Measurements from ENCODE around the gene PRLR.

The PRLR gene

DNA sequence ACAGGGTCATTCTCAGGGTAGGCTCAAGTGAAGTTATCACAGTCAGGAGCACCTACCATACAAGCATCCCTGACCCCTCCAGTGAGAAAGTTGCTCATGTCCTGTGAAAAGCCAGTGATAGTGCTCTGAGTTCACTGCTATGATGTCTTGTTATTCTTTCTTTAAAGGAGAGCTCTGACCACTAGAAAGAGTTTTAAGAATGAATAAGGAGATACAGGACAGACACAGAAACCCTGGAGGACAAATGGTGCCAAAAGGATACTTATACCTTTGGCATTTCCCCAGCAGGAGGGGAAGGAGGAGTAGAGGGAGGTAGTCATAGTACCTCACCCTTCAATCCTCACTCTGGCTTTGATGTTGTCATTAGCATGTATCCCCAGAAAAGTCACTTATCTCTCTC, 98.6 kb downstream of the PRLR start:
- Histone ChIP-seq H3K4me3 (ENCODE audit: low read length) (no peak overlapping the region), H3K9me2 (replicated peaks; ENCODE audit: control insufficient read depth, low read length) (no peaks in the 10 kb centered on the region), H3K4me1 (ENCODE audit: control insufficient read depth, low read length) (no peaks in the 10 kb centered on the region), H3K27me3 (ENCODE audit: control insufficient read depth, low read length) (no peaks in the 10 kb centered on the region), H3K9me3 (ENCODE audit: control insufficient read depth, insufficient read depth, low read length) (no peaks in the 10 kb centered on the region), H3K79me2 (ENCODE audit: control insufficient read depth, low read length) (no peaks in the 10 kb centered on the region), H3K4me2 (ENCODE audit: low read length) (no peak overlapping the region), H3K27ac (ENCODE audit: low read depth, low read length) (no peak overlapping the region), H3F3A (ENCODE audit: control insufficient read depth, insufficient read depth) (no peaks in the 10 kb centered on the region), H4K20me1 (ENCODE audit: control insufficient read depth, insufficient read depth, low read depth, low read length) (no peaks in the 10 kb centered on the region), H3K36me3 (ENCODE audit: control insufficient read depth, low read length) (no peaks in the 10 kb centered on the region)
- no peak for TF ChIP-seq EZH2phosphoT487 (IDR thresholded peaks at IDR 0.05; ENCODE audit: borderline replicate concordance, low read length)
- TF ChIP-seq, protein P1, sequence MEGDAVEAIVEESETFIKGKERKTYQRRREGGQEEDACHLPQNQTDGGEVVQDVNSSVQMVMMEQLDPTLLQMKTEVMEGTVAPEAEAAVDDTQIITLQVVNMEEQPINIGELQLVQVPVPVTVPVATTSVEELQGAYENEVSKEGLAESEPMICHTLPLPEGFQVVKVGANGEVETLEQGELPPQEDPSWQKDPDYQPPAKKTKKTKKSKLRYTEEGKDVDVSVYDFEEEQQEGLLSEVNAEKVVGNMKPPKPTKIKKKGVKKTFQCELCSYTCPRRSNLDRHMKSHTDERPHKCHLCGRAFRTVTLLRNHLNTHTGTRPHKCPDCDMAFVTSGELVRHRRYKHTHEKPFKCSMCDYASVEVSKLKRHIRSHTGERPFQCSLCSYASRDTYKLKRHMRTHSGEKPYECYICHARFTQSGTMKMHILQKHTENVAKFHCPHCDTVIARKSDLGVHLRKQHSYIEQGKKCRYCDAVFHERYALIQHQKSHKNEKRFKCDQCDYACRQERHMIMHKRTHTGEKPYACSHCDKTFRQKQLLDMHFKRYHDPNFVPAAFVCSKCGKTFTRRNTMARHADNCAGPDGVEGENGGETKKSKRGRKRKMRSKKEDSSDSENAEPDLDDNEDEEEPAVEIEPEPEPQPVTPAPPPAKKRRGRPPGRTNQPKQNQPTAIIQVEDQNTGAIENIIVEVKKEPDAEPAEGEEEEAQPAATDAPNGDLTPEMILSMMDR (IDR thresholded peaks at IDR 0.05; ENCODE audit: low read depth, low read length, poor library complexity, severe bottlenecking), result no peak

DNA sequence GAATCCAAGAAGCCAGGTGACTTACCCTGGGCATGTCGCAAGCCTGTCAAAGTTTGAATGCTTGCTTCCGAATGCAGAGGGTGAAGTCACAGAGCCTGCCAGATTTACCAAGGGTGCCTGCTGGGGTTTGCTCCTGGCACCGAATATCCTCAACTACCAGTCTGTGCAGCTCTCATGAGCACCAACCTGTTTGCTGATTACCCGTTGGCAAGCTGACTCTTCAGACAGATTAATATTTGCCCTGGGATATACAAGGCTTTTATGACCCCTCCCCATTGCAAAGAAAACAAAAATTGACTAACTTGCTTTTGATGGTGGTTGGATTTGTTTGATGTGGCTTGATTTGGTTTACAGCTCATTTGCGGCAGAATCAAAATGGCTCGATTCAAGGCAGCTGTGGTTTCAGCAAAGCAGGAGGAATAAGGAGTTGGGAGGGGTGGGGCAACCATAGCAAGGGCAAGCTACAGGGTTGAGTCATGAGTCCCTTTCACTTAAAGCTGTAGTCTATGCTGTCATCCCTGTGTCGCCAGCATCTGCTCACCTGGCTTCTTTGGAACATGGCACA, 100.3 kb downstream of the PRLR start:
- no peaks in the 10 kb centered on the region for H3K79me2 ChIP-seq (ENCODE audit: control insufficient read depth, low read length)
- no peaks in the 10 kb centered on the region for H3K9me2 ChIP-seq (replicated peaks; ENCODE audit: control insufficient read depth, low read length)
- H3K4me3 ChIP-seq (ENCODE audit: low read length), result no peak overlapping the region
- no peaks in the 10 kb centered on the region for H4K20me1 ChIP-seq (ENCODE audit: control insufficient read depth, insufficient read depth, low read depth, low read length)
- H3F3A ChIP-seq (ENCODE audit: control insufficient read depth, insufficient read depth), result no peaks in the 10 kb centered on the region
- no peak overlapping the region for H3K27ac ChIP-seq (ENCODE audit: low read depth, low read length)
- no peaks in the 10 kb centered on the region for H3K4me1 ChIP-seq (ENCODE audit: control insufficient read depth, low read length)
- H3K36me3 ChIP-seq (ENCODE audit: control insufficient read depth, low read length), result no peaks in the 10 kb centered on the region
- no peak for TF ChIP-seq EZH2phosphoT487 (IDR thresholded peaks at IDR 0.05; ENCODE audit: borderline replicate concordance, low read length)
- TF ChIP-seq, protein P1 (IDR thresholded peaks at IDR 0.05; ENCODE audit: low read depth, low read length, poor library complexity, severe bottlenecking), result no peak
- no peaks in the 10 kb centered on the region for H3K27me3 ChIP-seq (ENCODE audit: control insufficient read depth, low read length)
- H3K9me3 ChIP-seq (ENCODE audit: control insufficient read depth, insufficient read depth, low read length), result no peaks in the 10 kb centered on the region
- no peak overlapping the region for H3K4me2 ChIP-seq (ENCODE audit: low read length)

DNA sequence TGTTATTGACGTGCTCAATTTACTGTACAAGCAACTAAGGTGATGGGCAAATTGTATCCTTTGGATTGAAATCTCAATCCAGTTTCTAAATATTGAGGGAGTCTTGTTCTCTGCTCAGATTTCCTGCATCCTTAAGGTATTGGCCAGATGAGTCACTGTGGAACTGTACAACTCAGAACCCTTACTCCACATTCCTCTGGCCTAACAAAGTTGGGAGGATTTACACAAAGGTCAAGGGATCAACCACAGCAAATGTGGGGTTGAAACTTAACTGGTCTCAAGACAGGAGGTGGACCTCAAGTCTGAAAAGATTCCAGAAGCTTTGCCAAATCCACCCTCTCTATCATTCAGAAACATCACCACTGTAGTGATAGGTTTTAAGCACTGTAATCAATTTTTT, 101.0 kb downstream of the PRLR start:
- Histone ChIP-seq H3K4me3 (ENCODE audit: low read length) (no peak overlapping the region), H3K27me3 (ENCODE audit: control insufficient read depth, low read length) (no peaks in the 10 kb centered on the region), H3K36me3 (ENCODE audit: control insufficient read depth, low read length) (no peaks in the 10 kb centered on the region), H3K9me2 (replicated peaks; ENCODE audit: control insufficient read depth, low read length) (no peaks in the 10 kb centered on the region), H3K4me1 (ENCODE audit: control insufficient read depth, low read length) (no peaks in the 10 kb centered on the region), H3F3A (ENCODE audit: control insufficient read depth, insufficient read depth) (no peaks in the 10 kb centered on the region), H3K27ac (ENCODE audit: low read depth, low read length) (no peak overlapping the region), H3K9me3 (ENCODE audit: control insufficient read depth, insufficient read depth, low read length) (no peaks in the 10 kb centered on the region), H3K4me2 (ENCODE audit: low read length) (no peak overlapping the region), H3K79me2 (ENCODE audit: control insufficient read depth, low read length) (no peaks in the 10 kb centered on the region), H4K20me1 (ENCODE audit: control insufficient read depth, insufficient read depth, low read depth, low read length) (no peaks in the 10 kb centered on the region)
- TF ChIP-seq EZH2phosphoT487 (IDR thresholded peaks at IDR 0.05; ENCODE audit: borderline replicate concordance, low read length), result no peak
- TF ChIP-seq, protein P1 (IDR thresholded peaks at IDR 0.05; ENCODE audit: low read depth, low read length, poor library complexity, severe bottlenecking), result no peak

Data from DOHH2 (cell line).